HCT116 (cell line): Measurements from ENCODE around the gene DACT1. TPM values are rescaled to one million over a fixed set of nuclear protein-coding genes. Genes with fewer than 3 reads are reported as not detected.

Experiments used
- ATAC-seq: fragments of 200-7000 bp; cut with Tn5 transposase; 2 replicates; pipeline ENCODE4 v1.9.1; 2020; ENCODE audit warnings: mild to moderate bottlenecking, moderate library complexity
- BruUV-seq: library from RNA; stranded (reverse); fragments of 400-500 nt; replicated peaks from 2 replicates; lab custom pipeline; 2021; lab: Mats Ljungman, UMichigan
- CTCF ChIA-PET: fragments of 300-600 bp; sonication (Branson Sonifier 250); formaldehyde crosslinking; loops from one replicate; lab custom pipeline; 2021; ENCODE audit warnings: antibody characterized with exemption; lab: Charles Lee
- POLR2A ChIA-PET: fragments of 300-600, 350-600 bp; sonication (Branson Sonifier 250); formaldehyde crosslinking; loops from one replicate; lab custom pipeline; 2021; ENCODE audit warnings: antibody characterized with exemption; lab: Charles Lee
- RAD21 ChIA-PET, 2 experiments: fragments of 300-600 bp; sonication (Branson Sonifier 250); formaldehyde crosslinking; loops; one replicate each; lab custom pipeline; 2023; ENCODE audit warnings: low total read pairs in 2 of 2; ENCODE audit not compliant: uncharacterized antibody in 2 of 2, unreplicated experiment in 2 of 2, low non-redundant PET in 1 of 2; lab: Charles Lee
- DNase-seq: peaks from one replicate; pipeline ENCODE4 v3.0.0-alpha.2; 2010; ENCODE audit warnings: low read depth, low spot score
- H2AFZ ChIP-seq: fragments of 200-600 bp; shearing (Covaris generic), sonication (generic); 2 replicates; pipeline ENCODE4 v1.6.1; 2017; ENCODE audit warnings: low read depth, mixed run types, mixed read lengths, antibody characterized with exemption, low read length; ENCODE audit not compliant: poor library complexity, severe bottlenecking
- H3K27ac ChIP-seq: 2 replicates; pipeline ENCODE4 v1.5.1; 2012; ENCODE audit warnings: low read depth, low read length
- H3K27me3 ChIP-seq: fragments of 200-600 bp; sonication (generic); 2 replicates; pipeline ENCODE4 v1.6.1; 2016; ENCODE audit warnings: mixed run types, low read length, mixed read lengths; ENCODE audit not compliant: insufficient read depth
- H3K36me3 ChIP-seq, 2 experiments: fragments of 200-500 bp in 1 of 2; fragments of 200-600 bp in 1 of 2; sonication (Bioruptor generic) in 1 of 2; sonication (generic) in 1 of 2; 2 replicates each; pipeline versions ENCODE4 v1.5.1 to v1.6.1; 2014 to 2016; ENCODE audit warnings: low read length in 2 of 2, inconsistent platforms in 1 of 2, mixed read lengths in 1 of 2, mixed run types in 1 of 2; ENCODE audit not compliant: insufficient read depth in 2 of 2, control insufficient read depth in 1 of 2
- H3K4me1 ChIP-seq, 2 experiments: fragments of 200-600 bp in 1 of 2; sonication (generic) in 1 of 2; 2 replicates each; pipeline versions ENCODE4 v1.5.1 to v1.6.1; 2012 to 2017; ENCODE audit warnings: low read length in 2 of 2, inconsistent platforms in 1 of 2, mild to moderate bottlenecking in 1 of 2, mixed read lengths in 1 of 2, mixed run types in 1 of 2, moderate library complexity in 1 of 2; ENCODE audit not compliant: insufficient read depth in 2 of 2, control insufficient read depth in 1 of 2
- H3K4me2 ChIP-seq: fragments of 200-600 bp; sonication (generic); 2 replicates; pipeline ENCODE4 v1.6.1; 2017; ENCODE audit warnings: mixed run types, low read length, mixed read lengths
- H3K4me3 ChIP-seq, 2 experiments: fragments of 200-600 bp in 1 of 2; sonication (generic) in 1 of 2; replicated peaks in 1 of 2; 2 replicates each; pipeline ENCODE4 v1.5.1; 2011 to 2016; ENCODE audit warnings: low read length in 2 of 2, control low read depth in 1 of 2, low read depth in 1 of 2, mild to moderate bottlenecking in 1 of 2, mixed read lengths in 1 of 2, mixed run types in 1 of 2
- H3K79me2 ChIP-seq: fragments of 200-600 bp; sonication (generic); 2 replicates; pipeline ENCODE4 v1.6.1; 2017; ENCODE audit warnings: mild to moderate bottlenecking, mixed run types, low read length, moderate library complexity, mixed read lengths; ENCODE audit not compliant: insufficient read depth
- H3K9ac ChIP-seq: fragments of 200-600 bp; sonication (generic); 2 replicates; pipeline ENCODE4 v1.6.1; 2016; ENCODE audit warnings: low read length, mixed read lengths
- H3K9me2 ChIP-seq: fragments of 200-600 bp; sonication (generic), shearing (Covaris generic); 2 replicates; pipeline ENCODE4 v1.6.1; 2017; ENCODE audit warnings: mixed run types, mild to moderate bottlenecking, moderate library complexity; ENCODE audit not compliant: insufficient read depth
- H3K9me3 ChIP-seq, 2 experiments: fragments of 200-500 bp in 1 of 2; fragments of 200-600 bp in 1 of 2; sonication (Bioruptor generic) in 1 of 2; sonication (generic) in 1 of 2; 2 replicates each; pipeline ENCODE4 v1.6.1; 2014 to 2017; ENCODE audit warnings: low read length in 2 of 2, mixed read lengths in 2 of 2, inconsistent platforms in 1 of 2, low read depth in 1 of 2, mild to moderate bottlenecking in 1 of 2, mixed run types in 1 of 2, moderate library complexity in 1 of 2; ENCODE audit not compliant: control insufficient read depth in 1 of 2, insufficient read depth in 1 of 2
- H4K20me1 ChIP-seq: fragments of 200-600 bp; sonication (generic), shearing (Covaris generic); 2 replicates; pipeline ENCODE4 v1.6.1; 2017; ENCODE audit warnings: mixed run types, mild to moderate bottlenecking, moderate library complexity; ENCODE audit not compliant: insufficient read depth
- CEBPB ChIP-seq: IDR thresholded peaks from 2 replicates; pipeline ENCODE4 v1.6.1; 2012; ENCODE audit warnings: low read depth
- CTCF ChIP-seq, 3 experiments: fragments of 200-600 bp in 1 of 3; sonication (generic) in 1 of 3; IDR thresholded peaks in 2 of 3; conservative IDR thresholded peaks in 1 of 3; 2 replicates each; pipeline ENCODE4 v1.5.1; 2012 to 2017; ENCODE audit warnings: low read depth in 2 of 3, low read length in 2 of 3, antibody characterized with exemption in 1 of 3, borderline replicate concordance in 1 of 3, control low read depth in 1 of 3, mild to moderate bottlenecking in 1 of 3, mixed read lengths in 1 of 3, mixed run types in 1 of 3, moderate library complexity in 1 of 3; ENCODE audit not compliant: insufficient read depth in 1 of 3
- EGR1 ChIP-seq: IDR thresholded peaks from 2 replicates; pipeline ENCODE4 v1.6.1; 2012; ENCODE audit warnings: low read depth
- EZH2 ChIP-seq: fragments of 200-600 bp; sonication (generic); IDR thresholded peaks from 2 replicates; pipeline ENCODE4 v1.6.1; 2017; ENCODE audit warnings: antibody characterized with exemption, mixed run types
- EZH2phosphoT487 ChIP-seq: fragments of 200-600 bp; IDR thresholded peaks from 2 replicates; pipeline ENCODE4 v1.6.1; 2018; ENCODE audit warnings: antibody characterized with exemption, borderline replicate concordance
- SIN3A ChIP-seq: IDR thresholded peaks from 2 replicates; pipeline ENCODE4 v1.6.1; 2012; ENCODE audit warnings: low read depth
- SP1 ChIP-seq: IDR thresholded peaks from 2 replicates; pipeline ENCODE4 v1.6.1; 2012; ENCODE audit warnings: low read depth
- SRF ChIP-seq: IDR thresholded peaks from 2 replicates; pipeline ENCODE4 v1.6.1; 2012; ENCODE audit warnings: low read depth
- ZNF274 ChIP-seq: fragments of 200-500 bp; sonication (Bioruptor generic); IDR thresholded peaks from 2 replicates; pipeline ENCODE4 v1.6.1; 2014; ENCODE audit warnings: mild to moderate bottlenecking, low read depth, low read length, inconsistent platforms
- intact Hi-C: fragments of 100-400 bp; cut with micrococcal nuclease; formaldehyde crosslinking; loops from 2 replicates; pipeline ENCODE4 v1.10.0; 2022
- total RNA-seq: library from RNA; stranded (reverse); gene quantifications from one replicate; pipeline ENCODE4 v1.2.1, GENCODE V29; 2021; ENCODE audit not compliant: unreplicated experiment
- TF ChIP-seq, protein P1 (sequence below): IDR thresholded peaks from 2 replicates; pipeline ENCODE4 v1.6.1; 2012; ENCODE audit warnings: low read depth

Gene DACT1
- total RNA-seq, 1 experiment from 2014 or later: 1.6 TPM

DNA sequence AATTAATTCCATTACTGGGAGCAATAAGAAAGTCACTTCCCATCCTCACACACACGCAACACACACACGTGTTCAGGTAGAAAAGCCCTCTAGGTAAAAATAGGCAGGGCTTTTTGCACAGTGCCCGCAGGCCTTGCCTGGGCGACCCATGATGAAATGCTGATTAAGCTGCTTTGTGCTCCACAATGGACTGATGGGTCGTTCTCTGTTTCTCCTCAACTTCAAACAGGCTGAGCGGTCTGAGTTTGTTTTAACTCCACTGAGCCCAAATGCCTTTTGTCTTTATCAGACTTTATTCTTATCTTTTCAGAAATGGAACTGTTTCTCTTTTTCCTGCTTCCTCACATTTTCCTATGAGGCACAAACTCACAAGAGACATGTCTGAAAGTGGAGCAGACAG is 9.4 kb upstream of the DACT1 start:
- intact Hi-C loops: no loop called here
- Histone ChIP-seq H2AFZ (no peak overlapping the region), H3K4me3 (no peak overlapping the region), H3K9me3 (no peaks in the 10 kb centered on the region), H4K20me1 (no peaks in the 10 kb centered on the region), H3K4me1 (peaks cover 0 to 27% of the 10 kb centered on the region in 2 experiments; a peak in 2 of 4 replicates), H3K79me2 (no peaks in the 10 kb centered on the region), H3K27me3 (no peaks in the 10 kb centered on the region), H3K27ac (no peak overlapping the region), H3K9ac (no peak overlapping the region), H3K9me2 (no peaks in the 10 kb centered on the region), H3K4me2 (no peak overlapping the region), H3K36me3 (no peaks in the 10 kb centered on the region)
- RAD21 ChIA-PET: no interaction called here
- ATAC-seq (no peak), DNase-seq (no peak)
- CTCF ChIA-PET: interaction anchor here (0.9 kb wide), 1 partner anchor 10 kb away, joined by 3 read pairs; no protein-coding TSS in a partner anchor
- BruUV-seq: no TSS peak
- TF ChIP-seq EGR1 (no peak), CTCF (IDR thresholded peaks at IDR 0.05 in 2 of 3, conservative IDR thresholded peaks at IDR 0.05 in 1 of 3; ENCODE audit: borderline replicate concordance in 1 of 3, insufficient read depth in 1 of 3, low read depth in 2 of 3, low read length in 2 of 3) (no peak), SP1 (no peak), EZH2 (no peak), SIN3A (no peak), EZH2phosphoT487 (no peak)
- POLR2A ChIA-PET: no interaction called here

DNA sequence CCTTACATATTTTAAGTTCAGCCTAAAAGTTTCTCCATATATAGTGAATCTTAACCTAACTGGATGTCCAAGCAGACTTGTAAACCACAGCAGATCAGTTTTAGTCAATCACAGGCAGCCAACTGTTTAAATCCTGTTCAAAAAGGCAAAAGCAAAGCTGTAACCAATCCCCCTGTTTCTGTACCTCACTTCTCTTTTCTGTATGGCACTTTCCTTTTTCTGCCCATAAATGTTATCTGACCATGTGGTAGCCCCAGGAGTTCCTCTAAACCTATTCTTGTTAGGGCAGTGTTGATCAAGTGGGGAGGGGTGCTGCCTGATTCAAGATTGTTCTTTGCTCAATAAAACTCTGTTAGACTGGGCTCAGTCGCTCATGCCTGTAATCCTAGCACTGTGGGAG is 8.5 kb upstream of the DACT1 start:
- POLR2A ChIA-PET: no interaction called here

More for the DNA sequence above, 8.5 kb upstream of the DACT1 start:
- no TSS peak for BruUV-seq
- Histone ChIP-seq H4K20me1 (no peaks in the 10 kb centered on the region), H3K36me3 (no peaks in the 10 kb centered on the region), H3K79me2 (no peaks in the 10 kb centered on the region), H3K4me2 (no peak overlapping the region), H2AFZ (no peak overlapping the region), H3K27ac (no peak overlapping the region), H3K4me3 (no peak overlapping the region), H3K9me2 (no peaks in the 10 kb centered on the region), H3K9me3 (no peaks in the 10 kb centered on the region), H3K4me1 (peaks cover 0 to 31% of the 10 kb centered on the region in 2 experiments; a peak in 2 of 4 replicates), H3K27me3 (no peaks in the 10 kb centered on the region), H3K9ac (no peak overlapping the region)
- ChIA-PET RAD21 (no interaction called here), CTCF (interaction anchor here (0.9 to 1.2 kb wide), 2 partner anchors 9 to 12 kb away, joined by 3 to 5 read pairs; no protein-coding TSS in a partner anchor)
- TF ChIP-seq EZH2: no peak
- TF ChIP-seq, protein P1, sequence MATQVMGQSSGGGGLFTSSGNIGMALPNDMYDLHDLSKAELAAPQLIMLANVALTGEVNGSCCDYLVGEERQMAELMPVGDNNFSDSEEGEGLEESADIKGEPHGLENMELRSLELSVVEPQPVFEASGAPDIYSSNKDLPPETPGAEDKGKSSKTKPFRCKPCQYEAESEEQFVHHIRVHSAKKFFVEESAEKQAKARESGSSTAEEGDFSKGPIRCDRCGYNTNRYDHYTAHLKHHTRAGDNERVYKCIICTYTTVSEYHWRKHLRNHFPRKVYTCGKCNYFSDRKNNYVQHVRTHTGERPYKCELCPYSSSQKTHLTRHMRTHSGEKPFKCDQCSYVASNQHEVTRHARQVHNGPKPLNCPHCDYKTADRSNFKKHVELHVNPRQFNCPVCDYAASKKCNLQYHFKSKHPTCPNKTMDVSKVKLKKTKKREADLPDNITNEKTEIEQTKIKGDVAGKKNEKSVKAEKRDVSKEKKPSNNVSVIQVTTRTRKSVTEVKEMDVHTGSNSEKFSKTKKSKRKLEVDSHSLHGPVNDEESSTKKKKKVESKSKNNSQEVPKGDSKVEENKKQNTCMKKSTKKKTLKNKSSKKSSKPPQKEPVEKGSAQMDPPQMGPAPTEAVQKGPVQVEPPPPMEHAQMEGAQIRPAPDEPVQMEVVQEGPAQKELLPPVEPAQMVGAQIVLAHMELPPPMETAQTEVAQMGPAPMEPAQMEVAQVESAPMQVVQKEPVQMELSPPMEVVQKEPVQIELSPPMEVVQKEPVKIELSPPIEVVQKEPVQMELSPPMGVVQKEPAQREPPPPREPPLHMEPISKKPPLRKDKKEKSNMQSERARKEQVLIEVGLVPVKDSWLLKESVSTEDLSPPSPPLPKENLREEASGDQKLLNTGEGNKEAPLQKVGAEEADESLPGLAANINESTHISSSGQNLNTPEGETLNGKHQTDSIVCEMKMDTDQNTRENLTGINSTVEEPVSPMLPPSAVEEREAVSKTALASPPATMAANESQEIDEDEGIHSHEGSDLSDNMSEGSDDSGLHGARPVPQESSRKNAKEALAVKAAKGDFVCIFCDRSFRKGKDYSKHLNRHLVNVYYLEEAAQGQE: no peak
- TF ChIP-seq SRF: no peak
- TF ChIP-seq CEBPB: no peak
- no peak for TF ChIP-seq SP1
- TF ChIP-seq ZNF274: no peak
- intact Hi-C loops: no loop called here
- ATAC-seq: no peak
- DNase-seq: no peak
